Neuronal stem cell (in vitro differentiated cells): ENCODE data around the gene CFAP61.
A peak's percentile ranks its signal among the peaks of the same experiment; 100 is the strongest.

Source experiments
- DNase-seq: peaks from one replicate; pipeline ENCODE4 v3.0.0-alpha.2; 2013; ENCODE audit warnings: low spot score
- H2AFZ ChIP-seq: one replicate; pipeline ENCODE4 v1.6.1; 2013; ENCODE audit warnings: mild to moderate bottlenecking, low read length, inconsistent platforms
- H2AK5ac ChIP-seq: 2 replicates; pipeline ENCODE4 v1.6.1; 2013; ENCODE audit warnings: low read depth, mild to moderate bottlenecking, inconsistent platforms, low read length, moderate library complexity, mixed read lengths
- H2BK120ac ChIP-seq: 2 replicates; pipeline ENCODE4 v1.6.1; 2013; ENCODE audit warnings: low read depth, mild to moderate bottlenecking, inconsistent platforms, low read length, moderate library complexity, mixed read lengths
- H2BK12ac ChIP-seq: one replicate; pipeline ENCODE4 v1.6.1; 2013; ENCODE audit warnings: low read length, inconsistent platforms
- H2BK15ac ChIP-seq: 2 replicates; pipeline ENCODE4 v1.6.1; 2013; ENCODE audit warnings: mild to moderate bottlenecking, low read length, inconsistent platforms, mixed read lengths
- H2BK5ac ChIP-seq: one replicate; pipeline ENCODE4 v1.6.1; 2013; ENCODE audit warnings: inconsistent platforms, mild to moderate bottlenecking, low read length, moderate library complexity
- H3K14ac ChIP-seq: one replicate; pipeline ENCODE4 v1.6.1; 2013; ENCODE audit warnings: low read length, inconsistent platforms
- H3K18ac ChIP-seq: 2 replicates; pipeline ENCODE4 v1.6.1; 2013; ENCODE audit warnings: low read length, inconsistent platforms
- H3K23ac ChIP-seq: 2 replicates; pipeline ENCODE4 v1.6.1; 2013; ENCODE audit warnings: low read depth, mild to moderate bottlenecking, mixed read lengths, low read length, inconsistent platforms; ENCODE audit not compliant: poor library complexity
- H3K27ac ChIP-seq: replicated peaks from 3 replicates; pipeline ENCODE4 v1.5.1; 2013; ENCODE audit warnings: low read length, inconsistent platforms
- H3K27me3 ChIP-seq, 3 experiments: 2 replicates each; pipeline ENCODE4 v1.6.1; 2013; ENCODE audit warnings: low read length in 3 of 3, mild to moderate bottlenecking in 2 of 3, inconsistent platforms in 1 of 3, low read depth in 1 of 3, mixed read lengths in 1 of 3, moderate library complexity in 1 of 3; ENCODE audit not compliant: control insufficient read depth in 3 of 3, insufficient read depth in 3 of 3
- H3K36me3 ChIP-seq, 2 donors: replicated peaks in 1 of 2; 2 replicates each; pipeline ENCODE4 v1.6.1; 2013; ENCODE audit warnings: low read length in 2 of 2; ENCODE audit not compliant: control insufficient read depth in 2 of 2, insufficient read depth in 2 of 2
- H3K4ac ChIP-seq: 2 replicates; pipeline ENCODE4 v1.6.1; 2013; ENCODE audit warnings: inconsistent platforms, mild to moderate bottlenecking, low read length, moderate library complexity
- H3K4me1 ChIP-seq, 2 donors: 1 replicate in 1 of 2; 2 replicates in 1 of 2; pipeline ENCODE4 v1.6.1; 2013; ENCODE audit warnings: low read length in 2 of 2, low read depth in 1 of 2; ENCODE audit not compliant: control insufficient read depth in 2 of 2, insufficient read depth in 1 of 2
- H3K4me2 ChIP-seq: one replicate; pipeline ENCODE4 v1.6.1; 2013; ENCODE audit warnings: mild to moderate bottlenecking, low read length, inconsistent platforms; ENCODE audit not compliant: insufficient read depth, poor library complexity, severe bottlenecking
- H3K4me3 ChIP-seq, 2 donors: 2 replicates each; pipeline ENCODE4 v1.5.1; 2013; ENCODE audit warnings: low read length in 2 of 2, mild to moderate bottlenecking in 2 of 2, inconsistent platforms in 1 of 2, moderate library complexity in 1 of 2
- H3K79me1 ChIP-seq: one replicate; pipeline ENCODE4 v1.6.1; 2013; ENCODE audit warnings: low read depth, mild to moderate bottlenecking, inconsistent platforms, low read length, moderate library complexity
- H3K9ac ChIP-seq: one replicate; pipeline ENCODE4 v1.6.1; 2013; ENCODE audit warnings: mild to moderate bottlenecking, low read depth, low read length, inconsistent platforms; ENCODE audit not compliant: poor library complexity
- H3K9me3 ChIP-seq, 2 donors: replicated peaks in 1 of 2; 2 replicates each; pipeline versions ENCODE3 to v1.6.1; 2013; ENCODE audit warnings: low read length in 2 of 2, mild to moderate bottlenecking in 2 of 2, inconsistent platforms in 1 of 2, low read depth in 1 of 2, mixed read lengths in 1 of 2, moderate library complexity in 1 of 2; ENCODE audit not compliant: control insufficient read depth in 2 of 2, insufficient read depth in 1 of 2
- H4K8ac ChIP-seq: one replicate; pipeline ENCODE4 v1.6.1; 2013; ENCODE audit warnings: low read depth, mild to moderate bottlenecking, inconsistent platforms, low read length, moderate library complexity
- H4K91ac ChIP-seq: one replicate; pipeline ENCODE4 v1.6.1; 2013; ENCODE audit warnings: low read length, low read depth, mild to moderate bottlenecking, inconsistent platforms; ENCODE audit not compliant: poor library complexity
- WGBS, 2 donors: extraction: QIAGEN DNeasy Blood & Tissue Kit; methylation state at CpG; one replicate each; pipeline ENCODE4 v1.1.7; 2013; ENCODE audit warnings: missing lambda C conversion rate in 2 of 2, mixed read lengths in 1 of 2; ENCODE audit not compliant: insufficient read length in 2 of 2, insufficient replicate concordance in 1 of 2; ENCODE audit errors: extremely low coverage in 2 of 2; 5-methylcytosine and 5-hydroxymethylcytosine counted together

The CFAP61 gene

DNA sequence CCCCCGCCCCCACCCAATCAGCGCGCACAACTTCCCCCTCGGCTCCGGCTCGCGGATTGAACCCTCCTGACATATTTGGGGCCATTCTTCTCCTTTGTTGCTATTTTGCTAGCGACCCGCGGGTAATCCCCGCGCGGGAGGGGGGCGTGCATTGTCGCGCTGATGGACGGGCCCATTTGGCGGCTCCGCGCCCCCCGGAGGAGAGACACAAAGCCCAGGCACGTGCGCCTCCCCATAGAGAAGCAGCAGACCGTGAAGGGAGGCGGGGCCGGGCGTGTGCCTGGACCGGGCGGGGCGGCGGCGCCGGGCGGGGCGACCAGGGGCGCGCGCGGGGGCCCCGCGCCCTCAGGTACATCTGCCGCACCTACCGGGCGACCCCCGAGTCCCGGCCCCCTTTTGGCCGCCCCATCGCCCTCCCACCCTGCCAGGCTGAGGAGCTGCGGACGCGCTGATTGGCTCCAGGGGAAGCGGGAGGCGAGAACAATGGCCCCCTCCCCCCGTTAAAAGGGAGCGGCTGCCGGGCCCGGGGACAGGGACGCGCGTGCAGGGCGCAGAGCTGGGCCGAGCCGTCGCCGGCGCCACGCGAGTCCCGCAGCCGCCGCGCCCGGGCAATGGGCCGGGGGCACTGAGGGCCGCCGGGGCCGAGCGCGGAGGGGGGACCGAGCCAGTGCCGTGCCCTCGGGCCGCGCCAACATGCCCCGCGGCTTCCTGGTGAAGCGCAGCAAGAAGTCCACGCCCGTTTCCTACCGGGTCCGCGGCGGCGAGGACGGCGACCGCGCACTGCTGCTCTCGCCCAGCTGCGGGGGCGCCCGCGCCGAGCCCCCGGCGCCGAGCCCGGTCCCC lies 315.5 kb downstream of the CFAP61 start, which contains the start of gene INSM1:
INSM1 (plus strand) TSS at position 530 of the 843 bp plus-strand sequence; CDS start at position 694, 164 bp downstream.
- Histone ChIP-seq H3K27me3 (peaks cover 50 to 91% (median 86%) of the 10 kb centered on the region in 3 experiments), H3K4me3 (peak within 1 kb of the TSS; percentile 51 to 80)
- no CpG with 5 or more reads among the region's 108 CpGs for WGBS, 2 donors

DNA sequence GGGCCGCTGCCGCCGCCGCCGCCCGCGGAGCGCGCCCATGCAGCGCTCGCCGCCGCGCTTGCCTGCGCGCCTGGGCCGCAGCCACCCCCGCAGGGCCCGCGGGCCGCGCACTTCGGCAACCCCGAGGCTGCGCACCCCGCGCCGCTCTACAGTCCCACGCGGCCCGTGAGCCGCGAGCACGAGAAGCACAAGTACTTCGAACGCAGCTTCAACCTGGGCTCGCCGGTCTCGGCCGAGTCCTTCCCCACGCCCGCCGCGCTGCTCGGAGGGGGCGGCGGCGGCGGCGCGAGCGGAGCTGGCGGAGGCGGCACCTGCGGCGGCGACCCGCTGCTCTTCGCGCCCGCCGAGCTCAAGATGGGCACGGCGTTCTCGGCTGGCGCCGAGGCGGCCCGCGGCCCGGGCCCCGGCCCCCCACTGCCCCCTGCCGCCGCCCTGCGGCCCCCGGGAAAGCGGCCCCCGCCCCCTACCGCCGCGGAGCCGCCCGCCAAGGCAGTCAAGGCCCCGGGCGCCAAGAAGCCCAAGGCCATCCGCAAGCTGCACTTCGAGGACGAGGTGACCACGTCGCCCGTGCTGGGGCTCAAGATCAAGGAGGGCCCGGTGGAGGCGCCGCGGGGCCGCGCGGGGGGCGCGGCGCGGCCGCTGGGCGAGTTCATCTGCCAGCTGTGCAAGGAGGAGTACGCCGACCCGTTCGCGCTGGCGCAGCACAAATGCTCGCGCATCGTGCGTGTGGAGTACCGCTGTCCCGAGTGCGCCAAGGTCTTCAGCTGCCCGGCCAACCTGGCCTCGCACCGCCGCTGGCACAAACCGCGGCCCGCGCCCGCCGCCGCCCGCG lies 316.3 kb downstream of the CFAP61 start:
- no CpG with 5 or more reads among the region's 130 CpGs for WGBS, 2 donors

More for the DNA sequence above, 315.5 kb downstream of the CFAP61 start, which contains the start of gene INSM1:
- Histone ChIP-seq H2BK12ac (no peak within 1 kb of the TSS), H2AFZ (peak within 1 kb of the TSS; percentile 91), H2BK15ac (peak within 1 kb of the TSS; percentile 58), H3K9ac (peak within 1 kb of the TSS; percentile 81), H4K8ac (no peak within 1 kb of the TSS), H3K9me3 (no peaks in the 10 kb centered on the region), H3K36me3 (no peaks in the 10 kb centered on the region), H3K14ac (no peak within 1 kb of the TSS), H3K27ac (no peak within 1 kb of the TSS), H3K79me1 (no peaks in the 10 kb centered on the region), H3K23ac (peak within 1 kb of the TSS; percentile 80), H4K91ac (no peak within 1 kb of the TSS), H3K18ac (peak within 1 kb of the TSS; percentile 92), H2BK5ac (no peak within 1 kb of the TSS), H2BK120ac (no peak within 1 kb of the TSS), H3K4ac (no peak within 1 kb of the TSS), H2AK5ac (no peak within 1 kb of the TSS), H3K4me2 (peak within 1 kb of the TSS; percentile 96), H3K4me1 (peaks cover 14 to 28% of the 10 kb centered on the region in 2 donors)
- DNase-seq: peak; percentile 73

DNA sequence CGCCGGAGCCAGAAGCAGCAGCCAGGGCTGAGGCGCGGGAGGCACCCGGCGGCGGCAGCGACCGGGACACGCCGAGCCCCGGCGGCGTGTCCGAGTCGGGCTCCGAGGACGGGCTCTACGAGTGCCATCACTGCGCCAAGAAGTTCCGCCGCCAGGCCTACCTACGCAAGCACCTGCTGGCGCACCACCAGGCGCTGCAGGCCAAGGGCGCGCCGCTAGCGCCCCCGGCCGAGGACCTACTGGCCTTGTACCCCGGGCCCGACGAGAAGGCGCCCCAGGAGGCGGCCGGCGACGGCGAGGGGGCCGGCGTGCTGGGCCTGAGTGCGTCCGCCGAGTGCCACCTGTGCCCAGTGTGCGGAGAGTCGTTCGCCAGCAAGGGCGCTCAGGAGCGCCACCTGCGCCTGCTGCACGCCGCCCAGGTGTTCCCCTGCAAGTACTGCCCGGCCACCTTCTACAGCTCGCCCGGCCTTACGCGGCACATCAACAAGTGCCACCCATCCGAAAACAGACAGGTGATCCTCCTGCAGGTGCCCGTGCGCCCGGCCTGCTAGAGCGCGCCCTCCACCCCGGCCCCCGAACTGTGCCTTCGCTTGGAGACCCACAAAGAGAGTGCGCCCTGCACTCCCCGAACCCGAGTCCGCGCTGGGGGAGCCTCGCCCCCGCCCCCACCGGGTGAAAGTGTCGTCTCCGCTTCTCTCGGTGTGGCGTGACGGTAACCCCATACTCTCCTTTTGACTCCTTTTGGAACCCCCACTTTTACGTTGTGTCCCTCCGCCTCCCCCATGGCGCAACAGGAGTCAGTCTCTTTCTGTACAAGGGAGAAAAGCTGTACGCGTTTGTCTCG lies 317.1 kb downstream of the CFAP61 start:
- H3K79me1 ChIP-seq: no peaks in the 10 kb centered on the region
- H3K4me3 ChIP-seq: peak overlapping the region; percentile 51 to 66
- H3K14ac ChIP-seq: no peak overlapping the region
- H3K4me1 ChIP-seq: peaks cover 9 to 17% of the 10 kb centered on the region in 2 donors
- H2BK12ac ChIP-seq: peak overlapping the region; percentile 65
- DNase-seq: no peak
- H2AK5ac ChIP-seq: no peak overlapping the region
- no peaks in the 10 kb centered on the region for H3K36me3 ChIP-seq
- H4K8ac ChIP-seq: no peak overlapping the region
- no peak overlapping the region for H3K27ac ChIP-seq
- peak overlapping the region; percentile 91 for H2AFZ ChIP-seq
- H3K18ac ChIP-seq: peak overlapping the region; percentile 91
- H2BK5ac ChIP-seq: no peak overlapping the region
- H3K4ac ChIP-seq: no peak overlapping the region
- H4K91ac ChIP-seq: no peak overlapping the region
- peak overlapping the region; percentile 80 for H3K23ac ChIP-seq
- peak overlapping the region; percentile 96 for H3K4me2 ChIP-seq
- H3K27me3 ChIP-seq: peaks cover 37 to 90% (median 86%) of the 10 kb centered on the region in 3 experiments
- peaks cover 0 to 7% of the 10 kb centered on the region in 2 donors for H3K9me3 ChIP-seq
- no peak overlapping the region for H2BK15ac ChIP-seq
- H3K9ac ChIP-seq: no peak overlapping the region
- peak overlapping the region; percentile 14 for H2BK120ac ChIP-seq
- no CpG with 5 or more reads among the region's 86 CpGs for WGBS, 2 donors

More for the DNA sequence above, 316.3 kb downstream of the CFAP61 start:
- Histone ChIP-seq H2BK12ac (peak overlapping the region; percentile 65), H4K8ac (no peak overlapping the region), H3K4me3 (peak overlapping the region; percentile 51 to 80), H2AFZ (peak overlapping the region; percentile 91), H3K18ac (peak overlapping the region; percentile 91), H3K23ac (peak overlapping the region; percentile 80), H3K27me3 (peaks cover 46 to 91% (median 86%) of the 10 kb centered on the region in 3 experiments), H3K9ac (peak overlapping the region; percentile 72), H3K14ac (no peak overlapping the region), H3K4me2 (peak overlapping the region; percentile 96), H2BK5ac (no peak overlapping the region), H2BK15ac (no peak overlapping the region), H3K4ac (no peak overlapping the region), H4K91ac (no peak overlapping the region), H3K9me3 (peaks cover 0 to 3% of the 10 kb centered on the region in 2 donors), H3K27ac (no peak overlapping the region), H3K36me3 (no peaks in the 10 kb centered on the region), H3K4me1 (peaks cover 14 to 22% of the 10 kb centered on the region in 2 donors), H2BK120ac (no peak overlapping the region), H2AK5ac (no peak overlapping the region), H3K79me1 (no peaks in the 10 kb centered on the region)
- no peak for DNase-seq
